Calu3 (cell line): ENCODE results near the gene ENTPD2. TPM values are rescaled to one million over a fixed set of nuclear protein-coding genes. Genes with fewer than 3 reads are reported as not detected.

Experiments
- BruUV-seq: library from RNA; stranded (reverse); fragments of 400-500 nt; replicated peaks from 2 replicates; lab custom pipeline; 2021; lab: Mats Ljungman, UMichigan
- CTCF ChIA-PET: fragments of 300-600 bp; sonication (Branson Sonifier 250); formaldehyde crosslinking; loops from one replicate; lab custom pipeline; 2022; ENCODE audit warnings: antibody characterized with exemption; lab: Charles Lee
- DNase-seq: peaks from one replicate; pipeline ENCODE4 v3.0.0; 2022
- H3K27ac Mint-ChIP-seq: one replicate; pipeline ENCODE4 v1.8.0; 2022; ENCODE audit warnings: mixed read lengths; ENCODE audit not compliant: unreplicated experiment
- H3K27me3 Mint-ChIP-seq: one replicate; pipeline ENCODE4 v1.8.0; 2022; ENCODE audit warnings: mixed read lengths; ENCODE audit not compliant: unreplicated experiment
- H3K36me3 Mint-ChIP-seq: one replicate; pipeline ENCODE4 v1.8.0; 2022; ENCODE audit warnings: mild to moderate bottlenecking, moderate library complexity, mixed read lengths; ENCODE audit not compliant: insufficient read depth, unreplicated experiment
- H3K4me1 Mint-ChIP-seq: one replicate; pipeline ENCODE4 v1.8.0; 2022; ENCODE audit warnings: mild to moderate bottlenecking, low read depth, mixed read lengths; ENCODE audit not compliant: unreplicated experiment
- H3K4me3 Mint-ChIP-seq: one replicate; pipeline ENCODE4 v1.8.0; 2022; ENCODE audit warnings: mild to moderate bottlenecking, low read depth, moderate library complexity, mixed read lengths; ENCODE audit not compliant: unreplicated experiment
- H3K9me3 Mint-ChIP-seq: one replicate; pipeline ENCODE4 v1.8.0; 2022; ENCODE audit warnings: low read depth, mixed read lengths; ENCODE audit not compliant: unreplicated experiment
- intact Hi-C: fragments of 100-400 bp; cut with micrococcal nuclease; formaldehyde crosslinking; loops from one replicate; pipeline ENCODE4 v1.10.0; 2022; ENCODE audit not compliant: unreplicated experiment
- total RNA-seq: library from RNA; stranded (reverse); gene quantifications from 2 replicates; pipeline ENCODE4 v1.2.3, GENCODE V29; 2022
- TF ChIP-seq, protein P1 (sequence below): fragments of 200-600 bp; IDR thresholded peaks from one replicate; pipeline ENCODE4 v1.8.0; 2022; ENCODE audit warnings: antibody characterized with exemption; ENCODE audit not compliant: unreplicated experiment

ENTPD2 gene
- total RNA-seq, 1 experiment from 2014 or later, result 3.8 TPM

GRCh38 chr9:137045294-137046087 lies 8.4 kb downstream of the ENTPD2 start:
- Mint-ChIP-seq H3K9me3 (no peaks in the 10 kb centered on the region), H3K36me3 (peaks cover 24% of the 10 kb centered on the region), H3K27me3 (no peaks in the 10 kb centered on the region), H3K4me1 (no peaks in the 10 kb centered on the region), H3K4me3 (peak overlapping the region; percentile 73), H3K27ac (no peak overlapping the region)
- TF ChIP-seq, protein P1, sequence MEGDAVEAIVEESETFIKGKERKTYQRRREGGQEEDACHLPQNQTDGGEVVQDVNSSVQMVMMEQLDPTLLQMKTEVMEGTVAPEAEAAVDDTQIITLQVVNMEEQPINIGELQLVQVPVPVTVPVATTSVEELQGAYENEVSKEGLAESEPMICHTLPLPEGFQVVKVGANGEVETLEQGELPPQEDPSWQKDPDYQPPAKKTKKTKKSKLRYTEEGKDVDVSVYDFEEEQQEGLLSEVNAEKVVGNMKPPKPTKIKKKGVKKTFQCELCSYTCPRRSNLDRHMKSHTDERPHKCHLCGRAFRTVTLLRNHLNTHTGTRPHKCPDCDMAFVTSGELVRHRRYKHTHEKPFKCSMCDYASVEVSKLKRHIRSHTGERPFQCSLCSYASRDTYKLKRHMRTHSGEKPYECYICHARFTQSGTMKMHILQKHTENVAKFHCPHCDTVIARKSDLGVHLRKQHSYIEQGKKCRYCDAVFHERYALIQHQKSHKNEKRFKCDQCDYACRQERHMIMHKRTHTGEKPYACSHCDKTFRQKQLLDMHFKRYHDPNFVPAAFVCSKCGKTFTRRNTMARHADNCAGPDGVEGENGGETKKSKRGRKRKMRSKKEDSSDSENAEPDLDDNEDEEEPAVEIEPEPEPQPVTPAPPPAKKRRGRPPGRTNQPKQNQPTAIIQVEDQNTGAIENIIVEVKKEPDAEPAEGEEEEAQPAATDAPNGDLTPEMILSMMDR, result no peak
- intact Hi-C loops, result no loop called here
- no peak for DNase-seq
- BruUV-seq, result no TSS peak
- CTCF ChIA-PET, result interaction anchor here (1.2 to 1.9 kb wide), 2 partner anchors 10 to 22 kb away, joined by 10 to 27 read pairs; no protein-coding TSS in a partner anchor

DNA sequence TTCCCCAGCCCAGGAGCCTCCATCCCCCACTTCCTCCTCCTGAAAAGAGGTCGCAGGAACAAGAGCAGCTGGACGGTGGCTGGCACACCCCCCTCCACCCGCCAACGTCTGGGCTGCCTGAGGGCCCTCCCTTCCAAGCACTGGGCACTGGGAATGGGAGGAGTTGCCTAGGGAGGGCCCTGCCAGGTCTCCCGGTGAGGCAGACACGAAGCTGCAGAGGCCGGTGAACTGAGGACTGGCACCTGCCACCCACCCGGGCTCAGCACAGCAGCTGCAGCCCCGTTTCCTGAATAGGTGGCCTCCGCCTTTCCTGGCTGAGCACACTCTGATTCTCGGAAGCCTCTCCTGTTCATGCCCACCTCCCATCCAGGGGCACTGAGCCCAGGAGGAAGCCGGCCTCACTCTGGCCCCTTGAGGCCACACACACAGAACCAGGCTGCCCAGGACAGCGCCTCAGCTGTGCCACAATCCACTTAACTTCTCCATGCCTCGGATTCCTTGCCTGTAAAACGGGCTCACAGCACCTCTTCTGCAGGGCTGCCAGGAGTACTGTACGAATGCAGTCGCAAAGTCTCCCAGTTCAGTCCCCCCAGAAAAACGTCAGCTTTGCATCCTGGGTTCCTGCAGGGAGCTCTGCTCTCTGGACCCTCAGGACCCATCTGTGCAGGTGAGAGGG lies 9.2 kb downstream of the ENTPD2 start:
- no peak for DNase-seq
- Mint-ChIP-seq H3K36me3 (peaks cover 24% of the 10 kb centered on the region), H3K9me3 (no peaks in the 10 kb centered on the region), H3K4me1 (no peaks in the 10 kb centered on the region), H3K27me3 (no peaks in the 10 kb centered on the region), H3K4me3 (peak overlapping the region; percentile 73), H3K27ac (no peak overlapping the region)
- TF ChIP-seq, protein P1, result no peak
- BruUV-seq, result TSS peak; percentile 37
- intact Hi-C loops, result no loop called here
- CTCF ChIA-PET, result no interaction called here

DNA sequence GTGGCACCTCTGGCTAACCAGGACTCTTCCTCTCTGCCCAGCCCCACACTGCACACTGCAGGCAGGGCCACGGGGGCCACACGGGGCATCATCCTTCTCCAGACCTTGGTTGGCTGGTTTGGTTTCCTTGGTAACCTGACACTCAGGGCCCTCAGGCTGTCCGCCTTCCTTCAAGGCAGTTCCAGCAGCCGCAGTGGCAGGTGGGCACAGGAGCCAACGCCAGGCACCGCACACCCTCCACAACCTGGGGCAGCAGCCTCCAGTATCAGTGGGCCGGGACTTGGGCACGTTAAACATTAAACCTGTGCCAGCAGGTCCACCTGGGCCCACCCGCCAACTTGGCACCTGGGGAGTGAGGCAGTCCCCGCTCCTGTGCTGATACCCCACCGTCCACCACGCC lies 9.8 kb downstream of the ENTPD2 start:
- CTCF ChIA-PET, result no interaction called here
- Mint-ChIP-seq H3K4me3 (no peak overlapping the region), H3K36me3 (peaks cover 28% of the 10 kb centered on the region), H3K4me1 (no peaks in the 10 kb centered on the region), H3K9me3 (no peaks in the 10 kb centered on the region), H3K27ac (no peak overlapping the region), H3K27me3 (no peaks in the 10 kb centered on the region)
- TF ChIP-seq, protein P1, result no peak
- BruUV-seq, result no TSS peak
- intact Hi-C loops, result no loop called here
- DNase-seq, result no peak

GRCh38 chr9:137042751-137043727 lies 10.8 kb downstream of the ENTPD2 start:
- H3K9me3 Mint-ChIP-seq, result no peaks in the 10 kb centered on the region
- intact Hi-C loops, result no loop called here
- DNase-seq, result no peak
- H3K4me3 Mint-ChIP-seq, result no peak overlapping the region
- H3K27me3 Mint-ChIP-seq, result no peaks in the 10 kb centered on the region
- no peaks in the 10 kb centered on the region for H3K4me1 Mint-ChIP-seq
- BruUV-seq, result no TSS peak
- no peak overlapping the region for H3K27ac Mint-ChIP-seq
- CTCF ChIA-PET, result no interaction called here
- H3K36me3 Mint-ChIP-seq, result peaks cover 33% of the 10 kb centered on the region
- TF ChIP-seq, protein P1, result no peak
